ENCODE measurements around the gene CD2BP2. TPM values are rescaled to one million over a fixed set of nuclear protein-coding genes. Genes with fewer than 3 reads are reported as not detected.

Gene CD2BP2
- total and polyA plus RNA-seq, 2 of the 13 experiments (the other 11 are each of a cell fraction or from before 2014, with no cell fraction given): 24.9 to 54.6 TPM

DNA sequence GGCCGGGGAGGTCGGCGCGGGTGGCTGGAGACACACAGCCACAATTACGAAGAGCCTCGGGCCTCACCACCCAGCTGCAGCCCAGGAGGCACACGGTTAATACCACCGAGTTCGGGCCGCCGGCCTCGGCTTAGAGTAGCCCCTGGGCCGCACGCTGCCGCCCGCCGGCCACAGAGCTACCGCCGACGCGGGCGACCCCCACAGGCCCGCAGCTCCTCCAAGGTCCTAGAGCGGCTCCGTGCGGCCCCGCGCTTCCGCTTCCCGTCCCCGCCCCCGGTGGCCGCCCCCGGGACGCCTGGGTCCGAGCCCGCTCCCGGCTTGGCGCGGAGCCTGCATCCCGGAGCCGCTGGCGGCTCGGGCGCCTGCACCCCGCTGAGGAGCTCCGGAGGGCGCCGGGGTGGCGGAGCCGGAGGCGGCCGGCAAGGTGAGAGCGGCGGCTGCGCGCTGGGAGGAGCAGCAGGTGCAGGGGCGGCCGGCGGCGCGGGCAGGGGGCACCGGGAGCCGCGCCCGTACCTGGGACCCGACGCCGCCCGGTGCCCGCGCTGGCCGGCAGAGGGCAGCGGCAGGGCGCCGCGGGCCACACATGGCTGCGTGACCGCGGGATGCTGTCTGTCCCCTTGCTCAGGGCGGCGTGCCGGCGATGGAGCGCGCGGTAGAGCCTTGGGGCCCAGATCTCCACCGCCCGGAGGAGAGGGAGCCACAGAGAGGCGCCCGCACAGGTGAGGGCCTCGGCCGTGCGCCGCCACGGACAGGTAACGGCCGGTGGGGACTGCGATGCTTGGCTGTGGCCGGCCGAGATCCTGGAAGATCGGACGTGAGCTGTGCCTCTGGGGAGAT, 40.3 kb upstream of the CD2BP2 start, which contains the start of gene ZNF48 (continued):
- TF ChIP-seq POLR2G (IDR thresholded peaks at IDR 0.05; ENCODE audit: low read depth, low read length) (peak; percentile 70), JUNB (CRISPR knock-in tag; IDR thresholded peaks at IDR 0.05; ENCODE audit: borderline replicate concordance) (no peak; the same call in 1 of the 2 replicates), NR3C1 (CRISPR knock-in tag; IDR thresholded peaks at IDR 0.05) (no peak), BHLHE40 (IDR thresholded peaks at IDR 0.05; ENCODE audit: low read length) (peak; percentile 66), KAT2B (IDR thresholded peaks at IDR 0.05; ENCODE audit: borderline replicate concordance, low read depth, low read length) (no peak), ESRRA (CRISPR knock-in tag; IDR thresholded peaks at IDR 0.05; ENCODE audit: low read depth) (peak; percentile 32; the same call in 1 of the 2 replicates), KLF16 (CRISPR knock-in tag; IDR thresholded peaks at IDR 0.05) (peak in 1 of 2 experiments; percentile 95; a peak in 2 of 4 replicates), ZNF274 (CRISPR knock-in tag; IDR thresholded peaks at IDR 0.05) (no peak), KIAA2018 (CRISPR knock-in tag; IDR thresholded peaks at IDR 0.05; ENCODE audit: borderline replicate concordance) (no peak), ATRX (CRISPR knock-in tag; IDR thresholded peaks at IDR 0.05; ENCODE audit: borderline replicate concordance) (no peak), HNRNPUL1 (IDR thresholded peaks at IDR 0.05; ENCODE audit: low read depth, low read length) (no peak), ZSCAN25 (CRISPR knock-in tag; IDR thresholded peaks at IDR 0.05) (0 out of 2 replicates have a peak, but pooled peaks have one; percentile 31), CCDC6 (CRISPR knock-in tag; IDR thresholded peaks at IDR 0.05) (0 out of 2 replicates have a peak, but pooled peaks have one; percentile 35), SETDB1 (CRISPR knock-in tag; IDR thresholded peaks at IDR 0.05; ENCODE audit: borderline replicate concordance) (no peak), KDM5A (IDR thresholded peaks at IDR 0.05; ENCODE audit: borderline replicate concordance, low read length) (peak; percentile 62; the same call in 1 of the 2 replicates), ZFX (CRISPR knock-in tag; IDR thresholded peaks at IDR 0.05; ENCODE audit: low read depth) (peak; percentile 95), ZNF292 (CRISPR knock-in tag; IDR thresholded peaks at IDR 0.05; ENCODE audit: borderline replicate concordance, low read depth) (peak; percentile 30; the same call in 1 of the 2 replicates)
- TF ChIP-seq, protein P1, sequence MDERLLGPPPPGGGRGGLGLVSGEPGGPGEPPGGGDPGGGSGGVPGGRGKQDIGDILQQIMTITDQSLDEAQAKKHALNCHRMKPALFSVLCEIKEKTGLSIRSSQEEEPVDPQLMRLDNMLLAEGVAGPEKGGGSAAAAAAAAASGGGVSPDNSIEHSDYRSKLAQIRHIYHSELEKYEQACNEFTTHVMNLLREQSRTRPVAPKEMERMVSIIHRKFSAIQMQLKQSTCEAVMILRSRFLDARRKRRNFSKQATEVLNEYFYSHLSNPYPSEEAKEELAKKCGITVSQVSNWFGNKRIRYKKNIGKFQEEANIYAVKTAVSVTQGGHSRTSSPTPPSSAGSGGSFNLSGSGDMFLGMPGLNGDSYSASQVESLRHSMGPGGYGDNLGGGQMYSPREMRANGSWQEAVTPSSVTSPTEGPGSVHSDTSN (CRISPR knock-in tag; IDR thresholded peaks at IDR 0.05): no peak
- TF ChIP-seq, protein P2, sequence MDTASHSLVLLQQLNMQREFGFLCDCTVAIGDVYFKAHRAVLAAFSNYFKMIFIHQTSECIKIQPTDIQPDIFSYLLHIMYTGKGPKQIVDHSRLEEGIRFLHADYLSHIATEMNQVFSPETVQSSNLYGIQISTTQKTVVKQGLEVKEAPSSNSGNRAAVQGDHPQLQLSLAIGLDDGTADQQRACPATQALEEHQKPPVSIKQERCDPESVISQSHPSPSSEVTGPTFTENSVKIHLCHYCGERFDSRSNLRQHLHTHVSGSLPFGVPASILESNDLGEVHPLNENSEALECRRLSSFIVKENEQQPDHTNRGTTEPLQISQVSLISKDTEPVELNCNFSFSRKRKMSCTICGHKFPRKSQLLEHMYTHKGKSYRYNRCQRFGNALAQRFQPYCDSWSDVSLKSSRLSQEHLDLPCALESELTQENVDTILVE (CRISPR knock-in tag; IDR thresholded peaks at IDR 0.05): peak; percentile 98
